GM06990 (cell line): ENCODE data around the gene MRPL18.

Source experiments
- DNase-seq: peaks from one replicate; pipeline ENCODE4 v3.0.0-alpha.2; 2011; ENCODE audit not compliant: insufficient read length; ENCODE audit errors: extremely low read depth
- H3K27me3 ChIP-seq: replicated peaks from 2 replicates; pipeline ENCODE4 v1.6.0; 2011; ENCODE audit warnings: low read length; ENCODE audit not compliant: control insufficient read depth, insufficient read depth
- H3K36me3 ChIP-seq: 2 replicates; pipeline ENCODE4 v1.5.1; 2011; ENCODE audit warnings: low read length; ENCODE audit not compliant: control insufficient read depth, insufficient read depth
- H3K4me3 ChIP-seq: replicated peaks from 2 replicates; pipeline ENCODE4 v1.5.1; 2011; ENCODE audit warnings: low read depth, mild to moderate bottlenecking, control low read depth, low read length
- TF ChIP-seq, protein P1 (sequence below): IDR thresholded peaks from 2 replicates; pipeline ENCODE4 v1.5.1; 2011; ENCODE audit warnings: low read length, control low read depth, mild to moderate bottlenecking, inconsistent platforms; ENCODE audit not compliant: insufficient read depth, poor library complexity, severe bottlenecking

Gene MRPL18

GRCh38 chr6:159759645-159760044 is 30.6 kb upstream of the MRPL18 start:
- no peak overlapping the region for H3K4me3 ChIP-seq
- peaks cover 16% of the 10 kb centered on the region for H3K36me3 ChIP-seq
- TF ChIP-seq, protein P1, sequence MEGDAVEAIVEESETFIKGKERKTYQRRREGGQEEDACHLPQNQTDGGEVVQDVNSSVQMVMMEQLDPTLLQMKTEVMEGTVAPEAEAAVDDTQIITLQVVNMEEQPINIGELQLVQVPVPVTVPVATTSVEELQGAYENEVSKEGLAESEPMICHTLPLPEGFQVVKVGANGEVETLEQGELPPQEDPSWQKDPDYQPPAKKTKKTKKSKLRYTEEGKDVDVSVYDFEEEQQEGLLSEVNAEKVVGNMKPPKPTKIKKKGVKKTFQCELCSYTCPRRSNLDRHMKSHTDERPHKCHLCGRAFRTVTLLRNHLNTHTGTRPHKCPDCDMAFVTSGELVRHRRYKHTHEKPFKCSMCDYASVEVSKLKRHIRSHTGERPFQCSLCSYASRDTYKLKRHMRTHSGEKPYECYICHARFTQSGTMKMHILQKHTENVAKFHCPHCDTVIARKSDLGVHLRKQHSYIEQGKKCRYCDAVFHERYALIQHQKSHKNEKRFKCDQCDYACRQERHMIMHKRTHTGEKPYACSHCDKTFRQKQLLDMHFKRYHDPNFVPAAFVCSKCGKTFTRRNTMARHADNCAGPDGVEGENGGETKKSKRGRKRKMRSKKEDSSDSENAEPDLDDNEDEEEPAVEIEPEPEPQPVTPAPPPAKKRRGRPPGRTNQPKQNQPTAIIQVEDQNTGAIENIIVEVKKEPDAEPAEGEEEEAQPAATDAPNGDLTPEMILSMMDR = no peak
- DNase-seq = no peak
- H3K27me3 ChIP-seq = no peaks in the 10 kb centered on the region

GRCh38 chr6:159760602-159761057 is 29.6 kb upstream of the MRPL18 start:
- Histone ChIP-seq H3K4me3 (peak overlapping the region; percentile 66), H3K27me3 (no peaks in the 10 kb centered on the region), H3K36me3 (peaks cover 10% of the 10 kb centered on the region)
- TF ChIP-seq, protein P1 = no peak
- no peak for DNase-seq

DNA sequence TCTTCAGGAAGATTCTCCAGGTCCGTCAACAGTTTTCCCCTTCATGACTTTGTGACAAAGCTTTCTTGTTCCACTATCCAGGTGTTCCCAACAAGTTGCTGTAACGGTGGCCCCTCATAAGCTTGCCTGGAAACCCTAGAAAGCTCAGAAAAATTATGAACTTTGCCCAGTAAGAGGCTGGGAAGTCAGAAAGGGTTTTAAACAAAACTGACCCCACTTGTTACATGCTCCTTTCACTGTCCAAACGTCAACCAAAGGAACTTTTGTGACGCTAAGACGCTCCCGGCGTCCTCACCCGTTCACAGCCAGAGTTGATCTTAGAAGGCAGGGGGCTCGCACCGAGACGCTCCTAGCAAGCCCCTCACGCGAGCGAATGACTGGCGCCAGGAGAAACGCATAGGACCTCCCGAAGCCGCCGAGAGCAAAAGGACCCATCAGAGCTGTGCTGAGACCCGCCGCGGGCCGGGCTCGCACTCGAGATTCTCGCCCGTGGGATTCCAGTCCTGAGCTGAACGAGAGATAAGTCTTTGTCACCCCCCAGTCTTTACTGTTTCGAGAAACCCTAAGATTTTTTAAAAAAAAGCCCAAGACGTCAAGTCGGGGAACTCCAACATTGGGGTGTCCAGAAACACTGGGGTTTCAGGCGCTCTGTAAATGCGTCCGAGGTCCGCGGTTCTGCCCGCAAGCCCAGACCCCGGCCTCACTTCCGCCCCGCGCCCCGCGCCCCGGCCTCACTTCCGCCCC is 29.0 kb upstream of the MRPL18 start:
- H3K4me3 ChIP-seq = peak overlapping the region; percentile 66
- peaks cover 10% of the 10 kb centered on the region for H3K36me3 ChIP-seq
- peak; percentile 69 for DNase-seq
- TF ChIP-seq, protein P1 = no peak
- H3K27me3 ChIP-seq = no peaks in the 10 kb centered on the region

DNA sequence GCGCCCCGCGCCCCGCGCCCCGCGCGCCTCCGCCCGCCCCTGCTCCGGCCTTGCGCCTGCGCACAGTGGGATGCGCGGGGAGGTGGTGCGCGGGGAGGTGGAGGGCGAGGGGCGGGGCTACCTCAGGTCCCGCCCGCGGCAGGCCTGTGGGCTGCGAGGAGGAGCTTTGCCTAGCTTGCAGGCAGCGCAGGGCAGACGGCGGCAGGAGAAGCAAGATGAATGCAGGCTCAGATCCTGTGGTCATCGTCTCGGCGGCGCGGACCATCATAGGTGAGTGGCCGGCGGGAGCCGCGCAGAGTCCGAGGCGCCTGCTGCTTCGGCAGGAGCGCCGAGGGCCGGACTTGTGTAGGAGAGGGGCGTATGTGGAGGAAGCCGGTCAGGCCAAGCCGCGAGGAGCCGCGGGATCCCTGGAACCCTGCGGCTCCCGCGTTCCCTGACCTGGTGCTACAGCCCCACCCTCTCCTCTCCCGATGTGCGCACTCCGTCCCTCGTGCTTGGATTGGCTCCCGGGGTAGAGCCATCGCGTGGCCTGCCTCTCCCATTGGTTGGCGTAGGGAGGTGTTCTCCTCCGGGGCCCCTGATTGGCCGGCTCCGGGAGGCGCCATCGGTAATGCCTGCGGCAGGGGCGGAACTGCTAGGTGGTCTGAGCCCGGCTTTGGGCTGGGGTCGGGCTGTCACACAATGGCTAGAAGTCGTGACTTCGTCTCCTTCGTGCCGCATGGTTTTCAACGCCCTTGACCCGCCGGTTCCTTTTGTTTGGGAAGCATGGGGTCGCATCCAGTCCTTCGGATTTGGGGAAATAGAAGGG is 28.2 kb upstream of the MRPL18 start, which contains the start of gene ACAT2:
TSS of gene ACAT2 (plus strand) at position 173 of the 808 bp plus-strand sequence. CDS start at position 216, 43 bp downstream.
- TF ChIP-seq, protein P1 = no peak
- peak; percentile 92 for DNase-seq
- H3K36me3 ChIP-seq = peaks cover 11% of the 10 kb centered on the region
- H3K27me3 ChIP-seq = no peaks in the 10 kb centered on the region
- peak within 1 kb of the TSS; percentile 98 for H3K4me3 ChIP-seq

DNA sequence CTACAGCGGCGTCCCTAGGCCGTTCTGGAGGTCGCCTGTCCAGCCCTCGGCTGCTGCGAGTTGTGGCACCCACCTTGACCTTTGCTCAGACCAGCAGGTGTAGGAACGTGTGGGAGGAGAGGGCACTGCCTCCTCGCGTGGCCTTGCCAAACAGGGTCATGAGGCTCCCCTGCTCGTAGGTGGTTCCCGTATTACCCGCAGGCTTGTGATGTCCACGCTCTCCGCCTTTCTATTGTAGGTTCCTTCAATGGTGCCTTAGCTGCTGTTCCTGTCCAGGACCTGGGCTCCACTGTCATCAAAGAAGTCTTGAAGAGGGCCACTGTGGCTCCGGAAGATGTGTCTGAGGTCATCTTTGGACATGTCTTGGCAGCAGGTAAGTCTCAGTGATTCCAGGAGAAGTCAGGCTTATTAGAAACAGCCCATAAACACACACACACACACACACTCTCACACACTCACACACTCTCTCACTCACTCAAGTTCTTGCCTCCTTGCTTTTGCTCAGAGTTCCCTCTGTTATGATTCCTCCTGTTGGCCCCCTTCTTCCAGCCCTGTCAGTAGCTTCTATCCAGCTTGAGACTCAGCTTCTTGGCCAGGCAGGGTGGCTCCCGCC is 27.5 kb upstream of the MRPL18 start:
- peaks cover 11% of the 10 kb centered on the region for H3K36me3 ChIP-seq
- DNase-seq = no peak

More for the DNA sequence above, 27.5 kb upstream of the MRPL18 start:
- TF ChIP-seq, protein P1 = no peak
- Histone ChIP-seq H3K4me3 (peak overlapping the region; percentile 98), H3K27me3 (no peaks in the 10 kb centered on the region)
